HG02852 (cell line): ENCODE results near the gene C19orf25.
"Not testable (repeated sequence)": the region's sequence is repeated elsewhere in the genome, so short reads cannot be mapped to it uniquely, and the experiment has no call there.

Source experiments
- ATAC-seq: cut with Tn5 transposase; IDR thresholded peaks from one replicate; pipeline ENCODE4 v1.9.1; 2021; ENCODE audit warnings: mild to moderate bottlenecking, moderate library complexity; ENCODE audit not compliant: unreplicated experiment

Gene C19orf25

GRCh38 chr19:1450735-1451731 is 28.0 kb downstream of the C19orf25 start:
- no peak for ATAC-seq

DNA sequence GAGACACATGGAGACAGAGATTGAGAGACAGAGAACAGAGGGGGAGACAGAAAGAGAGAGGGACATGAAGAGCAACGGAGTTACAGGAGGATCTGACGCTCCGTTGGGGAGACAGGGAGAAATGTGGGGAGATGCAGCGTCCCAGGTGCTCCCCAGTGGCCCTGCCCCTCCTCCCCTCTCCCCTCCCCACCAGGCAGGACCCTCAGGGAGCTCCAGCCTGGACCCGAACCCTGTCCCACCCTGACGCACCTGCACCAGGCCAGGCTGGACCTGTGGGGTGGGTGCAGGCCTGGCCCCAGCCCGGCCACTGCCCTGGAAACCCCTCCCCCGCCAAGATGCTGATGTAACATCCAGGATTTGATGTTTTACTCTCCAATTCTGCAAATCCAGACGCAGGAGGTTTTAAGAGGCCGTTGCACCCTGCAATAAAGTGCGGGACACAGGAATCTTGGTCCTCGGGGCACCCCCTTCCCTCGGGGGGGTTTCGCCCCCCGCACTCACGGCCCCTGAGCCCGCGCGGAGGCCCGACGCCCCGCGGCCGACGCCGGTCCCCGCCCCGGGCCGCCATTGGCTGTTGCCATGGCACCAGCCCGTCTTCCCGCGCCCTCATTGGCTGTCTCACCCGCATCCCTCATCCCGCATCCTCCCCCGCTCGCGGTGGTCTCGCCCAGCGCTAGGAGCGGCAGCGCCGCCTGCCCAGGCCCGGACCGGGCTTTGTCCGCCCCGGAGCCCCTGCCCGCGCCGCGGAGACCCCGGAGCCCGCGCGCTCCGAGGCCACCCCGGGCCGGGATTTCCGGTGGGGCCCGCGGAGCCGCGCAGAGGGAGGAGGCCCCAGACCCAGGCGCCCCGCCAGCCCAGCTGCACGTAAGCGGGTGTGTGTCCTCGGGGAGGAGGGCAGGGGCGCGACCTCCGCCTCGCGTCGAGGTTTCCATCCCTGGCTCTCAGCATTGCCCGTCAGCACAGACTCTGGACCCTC is 29.3 kb downstream of the C19orf25 start, which contains the start of gene APC2:
APC2 (plus strand) TSS at position 655 of the 976 bp plus-strand sequence. CDS start 2,881 bp downstream, outside the sequence.
- no peak for ATAC-seq

DNA sequence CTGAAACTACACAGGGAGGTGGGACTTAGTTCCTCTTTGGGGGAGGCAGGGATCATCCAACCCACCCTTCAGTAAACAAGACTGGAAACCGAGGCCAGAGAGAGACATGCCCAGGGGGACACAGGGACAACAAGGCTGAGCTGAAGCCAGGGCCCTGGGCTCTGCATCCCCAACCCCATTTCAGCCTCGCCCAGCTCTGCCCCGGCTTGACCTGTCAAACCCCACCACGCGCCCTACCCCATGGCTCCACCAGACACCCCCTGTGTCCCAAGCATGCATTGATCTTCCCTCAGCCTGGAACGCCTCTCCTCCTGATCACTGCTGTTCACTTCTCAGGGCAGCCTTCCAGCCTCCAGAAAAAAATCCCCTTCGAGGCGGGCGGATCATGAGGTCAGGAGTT is 31.1 kb downstream of the C19orf25 start:
- no peak for ATAC-seq

DNA sequence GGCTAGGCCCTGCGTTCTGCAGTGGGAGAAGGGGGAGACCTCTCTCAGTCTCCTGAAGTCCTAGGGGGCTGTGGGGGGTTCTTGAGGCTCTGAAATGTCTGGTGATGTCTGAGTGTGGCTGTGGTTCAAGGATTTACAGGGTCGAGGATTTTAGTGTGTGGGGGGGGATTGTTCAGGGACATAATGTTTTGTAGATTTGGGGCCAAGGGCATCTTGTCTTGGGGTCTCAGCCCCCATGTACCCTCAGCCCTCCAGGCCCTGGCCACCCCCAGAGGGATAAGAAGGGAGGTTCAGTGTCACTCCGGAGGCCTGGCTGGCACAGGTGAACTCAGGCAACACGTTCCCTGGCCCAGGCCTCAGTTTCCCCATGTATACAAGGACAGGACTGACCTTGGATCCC is 31.5 kb downstream of the C19orf25 start:
- ATAC-seq: no peak

GRCh38 chr19:1446713-1447481 is 32.1 kb downstream of the C19orf25 start:
- ATAC-seq: no peak

DNA sequence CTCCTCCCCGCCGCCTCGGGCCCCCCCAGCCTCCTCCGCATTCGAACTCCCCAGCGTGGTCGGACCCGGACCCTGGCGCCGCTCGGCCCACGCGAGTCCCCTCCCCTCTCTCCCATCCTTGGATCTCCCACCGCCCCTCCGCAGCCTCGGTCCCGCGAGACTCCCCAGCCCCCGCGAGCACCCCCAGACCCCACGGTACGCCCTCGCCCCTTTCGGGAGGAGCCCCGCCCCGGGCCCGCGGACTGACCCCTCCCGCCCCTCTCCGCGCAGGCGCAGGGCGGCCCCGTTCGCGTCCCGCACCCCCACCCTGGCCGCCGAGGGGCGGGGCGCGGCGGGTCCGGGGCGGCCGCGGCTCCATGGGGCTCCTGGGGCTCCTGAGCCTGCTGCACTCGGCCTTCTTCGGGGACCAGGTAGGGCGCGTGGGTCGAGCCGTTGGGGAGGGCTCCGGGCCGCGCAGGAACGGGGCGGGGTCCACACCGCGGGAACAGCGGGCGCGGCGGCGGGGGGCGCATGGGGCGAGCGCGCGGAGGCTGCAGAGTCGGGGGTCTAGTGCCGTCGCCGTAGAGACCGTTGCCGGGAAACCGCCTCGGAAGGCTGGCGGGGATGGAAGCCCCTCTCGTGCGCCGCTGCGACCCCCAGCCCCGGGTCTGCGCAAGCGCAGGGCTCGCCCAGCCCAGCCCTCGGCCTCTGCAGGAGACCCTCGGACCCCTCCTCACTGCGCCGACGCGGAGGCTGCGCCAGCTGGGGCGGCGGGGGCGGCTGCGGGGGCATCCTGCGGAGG is 32.9 kb downstream of the C19orf25 start:
- no peak for ATAC-seq

DNA sequence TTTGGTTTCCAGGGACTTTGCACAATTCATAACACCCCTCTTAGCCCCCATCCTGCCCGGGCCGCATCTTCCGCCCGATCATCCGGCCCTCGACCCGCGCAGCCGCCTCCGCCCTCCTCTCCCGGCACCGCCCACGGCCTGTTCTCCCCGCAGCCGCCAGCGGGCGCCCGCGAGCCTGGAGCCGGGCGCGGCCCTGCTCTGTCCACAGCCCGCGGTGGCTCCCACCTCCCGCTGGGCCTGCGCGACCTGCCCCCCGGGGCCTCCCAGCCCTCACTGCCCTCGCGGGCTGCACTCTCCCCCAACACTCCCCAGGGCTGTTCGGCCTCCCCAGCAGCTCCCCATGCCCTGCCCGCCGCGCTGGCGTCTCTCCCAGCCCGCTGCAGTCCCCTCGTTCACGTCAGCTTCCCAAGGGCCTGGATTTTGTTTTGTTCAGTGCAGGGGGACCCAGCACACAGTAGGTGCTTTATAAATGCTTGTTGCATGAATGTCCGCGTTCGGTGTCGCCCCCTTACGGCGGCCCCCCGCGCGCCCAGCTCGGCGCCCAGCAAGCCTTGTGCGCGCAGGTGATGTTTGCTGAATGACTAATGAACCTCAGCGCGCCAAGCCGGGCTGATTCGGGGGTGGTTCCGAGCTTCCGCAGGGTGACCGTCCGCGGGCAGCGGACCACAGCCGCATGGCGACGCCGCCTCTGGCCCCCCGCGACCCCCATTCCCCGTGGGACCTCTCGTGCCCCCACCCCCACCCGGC is 33.7 kb downstream of the C19orf25 start:
- ATAC-seq: peak; percentile 65

GRCh38 chr19:1441677-1442438 is 37.2 kb downstream of the C19orf25 start:
- no peak for ATAC-seq

DNA sequence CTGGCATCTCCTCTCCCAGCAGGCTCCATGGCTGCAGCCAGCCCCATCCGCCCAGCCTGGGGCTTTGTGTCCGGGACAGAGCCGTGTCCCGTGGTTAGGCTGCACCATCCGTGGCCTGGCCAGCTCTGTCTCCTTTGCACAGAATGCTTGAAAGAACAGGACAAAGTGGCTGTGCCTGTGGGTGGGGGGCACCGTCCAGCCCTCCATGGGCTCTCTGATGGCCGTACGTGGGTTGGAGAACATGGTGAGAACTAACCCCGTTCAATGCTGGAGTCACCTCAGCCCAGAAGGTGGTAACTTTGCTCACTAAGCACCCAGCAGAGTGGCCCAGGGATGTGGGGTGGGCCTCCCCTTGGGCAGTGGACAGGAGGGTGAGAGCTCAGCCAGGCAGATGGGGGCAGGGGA is 38.0 kb downstream of the C19orf25 start:
- ATAC-seq: no peak

- ATAC-seq: no peak
Measured at GRCh38 chr19:1440418-1440801, 38.6 kb downstream of the C19orf25 start.

DNA sequence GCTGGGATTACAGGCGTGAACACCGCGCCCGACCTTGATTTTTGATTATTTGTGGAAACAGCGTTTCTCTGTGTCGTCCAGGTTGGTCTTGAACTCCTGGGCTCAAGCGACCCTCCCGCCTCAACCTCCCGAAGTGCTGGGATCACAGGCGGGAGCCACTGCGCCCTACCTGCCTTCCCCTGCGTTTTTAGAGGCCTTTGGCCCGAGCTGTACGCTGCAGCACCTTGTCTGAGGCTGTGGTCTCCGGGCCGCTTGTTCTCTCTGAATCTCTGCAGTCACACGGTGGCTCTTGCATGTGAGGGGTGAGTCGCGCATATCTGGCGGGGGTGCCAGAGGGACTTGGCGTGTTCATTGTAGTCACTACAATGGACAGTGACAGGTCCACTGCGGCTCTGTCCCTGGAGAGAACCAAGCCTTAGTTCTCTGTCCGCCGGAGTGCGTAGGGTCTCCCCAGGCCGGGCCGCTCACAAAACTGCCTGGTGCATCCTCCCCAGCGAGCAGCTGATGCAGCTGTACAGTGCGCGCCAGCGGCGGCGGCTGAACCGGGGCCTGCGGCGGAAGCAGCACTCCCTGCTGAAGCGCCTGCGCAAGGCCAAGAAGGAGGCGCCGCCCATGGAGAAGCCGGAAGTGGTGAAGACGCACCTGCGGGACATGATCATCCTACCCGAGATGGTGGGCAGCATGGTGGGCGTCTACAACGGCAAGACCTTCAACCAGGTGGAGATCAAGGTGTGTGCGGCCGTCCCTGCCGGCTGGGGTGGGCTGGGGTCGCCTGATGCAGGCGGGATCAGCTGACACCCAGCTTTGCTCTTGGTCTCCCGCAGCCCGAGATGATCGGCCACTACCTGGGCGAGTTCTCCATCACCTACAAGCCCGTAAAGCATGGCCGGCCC is 39.2 kb downstream of the C19orf25 start:
- not testable (repeated sequence) for ATAC-seq

GRCh38 chr19:1438933-1439354 is 40.1 kb downstream of the C19orf25 start:
- ATAC-seq: no peak

DNA sequence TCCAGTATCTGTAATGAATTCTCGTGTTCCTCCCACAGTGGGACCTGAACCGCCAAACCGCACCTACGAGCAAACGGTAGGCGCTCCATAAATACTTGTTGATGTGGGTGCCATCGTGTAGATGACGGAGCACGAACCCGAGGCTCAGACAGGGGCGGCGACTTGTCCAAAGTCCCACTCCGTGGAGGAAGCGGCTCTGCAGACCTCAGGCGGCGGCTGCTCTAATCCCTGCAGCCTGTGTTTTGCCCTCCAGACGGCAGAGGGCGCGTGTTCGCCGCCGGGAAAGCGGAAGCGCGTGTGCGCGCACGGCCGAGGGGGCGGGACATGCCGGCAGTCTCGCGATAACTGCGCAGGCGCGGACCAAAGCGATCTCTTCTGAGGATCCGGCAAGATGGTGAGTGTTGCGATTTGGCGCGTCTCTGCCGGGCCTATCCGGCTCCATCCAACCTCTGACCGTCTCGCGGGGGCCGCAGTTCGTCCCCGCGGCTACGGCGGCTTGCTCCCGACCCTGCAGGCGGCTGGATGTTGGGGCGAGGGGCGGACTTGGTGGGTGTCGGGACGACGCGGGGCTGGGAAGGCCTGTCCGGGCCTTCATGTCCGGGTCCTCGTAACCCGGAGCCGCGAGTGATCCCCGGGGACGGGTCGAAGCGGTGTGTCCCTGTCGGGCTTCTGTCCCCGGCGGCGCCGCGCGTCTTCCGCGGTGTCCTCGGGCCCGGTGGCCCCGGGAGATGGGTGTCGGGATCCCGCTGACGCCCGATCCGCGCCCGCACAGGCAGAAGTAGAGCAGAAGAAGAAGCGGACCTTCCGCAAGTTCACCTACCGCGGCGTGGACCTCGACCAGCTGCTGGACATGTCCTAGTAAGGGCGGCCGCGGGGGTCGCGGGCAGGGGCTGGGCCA is 40.7 kb downstream of the C19orf25 start, which contains the start of gene RPS15:
RPS15 (plus strand) TSS at position 362 of the 898 bp plus-strand sequence; CDS start at position 392, 30 bp downstream.
- ATAC-seq: peak; percentile 69

DNA sequence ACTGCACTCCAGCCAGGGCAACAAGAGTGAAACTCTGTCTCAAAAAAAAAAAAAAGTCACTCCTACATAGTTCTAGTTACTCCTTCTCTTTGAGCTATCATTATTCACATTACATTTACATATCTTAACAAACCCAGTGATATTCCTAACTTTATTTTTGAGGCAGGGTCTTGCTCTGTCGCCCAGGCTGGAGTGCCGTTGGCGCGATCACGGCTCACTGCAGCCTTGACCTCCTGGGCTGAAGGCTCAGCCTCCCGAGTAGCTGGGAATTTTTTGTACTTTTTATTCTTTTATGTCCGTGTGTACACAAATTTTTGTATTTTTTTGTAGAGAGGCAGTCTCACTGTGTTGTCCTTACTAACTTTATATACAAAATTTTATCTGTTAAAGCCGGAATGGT is 41.4 kb downstream of the C19orf25 start:
- ATAC-seq: no peak

DNA sequence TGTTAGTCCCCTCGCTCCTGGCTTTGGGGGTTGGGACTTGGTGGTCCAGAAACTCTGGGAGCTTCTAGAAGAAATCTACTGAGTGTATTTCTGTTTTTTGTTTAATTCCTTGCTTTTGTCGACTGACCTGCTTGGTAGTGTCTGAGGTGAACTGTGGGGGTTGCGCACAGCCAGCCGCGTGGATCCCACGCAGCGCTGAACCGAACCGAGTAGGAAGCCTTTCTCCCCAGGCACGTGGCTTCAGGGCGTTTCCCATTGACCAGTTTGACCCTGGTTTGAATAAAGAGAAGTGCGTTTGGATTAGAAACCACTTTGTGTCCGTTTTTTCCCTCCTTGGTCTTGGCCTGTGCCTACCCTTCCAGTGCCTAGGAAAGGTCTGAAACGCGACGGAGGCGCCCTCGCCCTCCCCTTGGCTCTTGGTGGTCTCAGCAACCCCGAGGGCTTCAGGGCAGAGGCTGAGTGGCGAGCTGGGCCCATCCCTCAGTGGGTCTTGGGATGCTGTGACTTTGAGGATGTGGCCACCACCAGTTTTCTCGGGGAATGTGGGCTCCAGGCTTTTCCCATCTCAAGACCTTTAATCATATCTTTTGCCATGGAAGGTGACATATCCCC is 43.5 kb downstream of the C19orf25 start:
- no peak for ATAC-seq
